ENCODE results near the gene ZCCHC7.

Gene ZCCHC7

DNA sequence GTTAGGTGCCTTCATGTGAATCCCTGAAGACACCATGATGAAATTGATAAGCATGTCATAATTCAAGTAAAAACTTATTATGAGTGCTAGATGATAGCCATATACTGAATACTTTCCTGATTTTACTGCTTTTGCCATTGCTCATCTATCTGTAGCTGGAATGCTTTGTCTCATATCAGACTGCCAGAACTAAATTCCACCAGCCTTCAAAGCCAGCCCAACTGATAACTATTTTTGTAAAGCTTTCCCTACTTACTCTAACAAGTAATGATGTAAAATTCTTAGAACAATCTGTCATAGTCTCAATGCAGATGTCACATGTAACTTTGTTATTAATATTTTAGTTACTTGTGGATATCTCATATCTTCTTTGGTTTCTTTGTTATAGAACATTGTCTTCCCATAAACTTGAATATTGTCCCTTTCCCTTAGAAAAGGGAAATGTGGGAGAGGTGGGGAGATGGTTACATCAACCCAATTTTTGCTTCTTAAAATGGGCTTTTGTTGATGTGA, 128.3 kb downstream of the ZCCHC7 start:
- Histone ChIP-seq H3K79me2 (ENCODE audit: insufficient read depth, low read depth) (no peaks in the 10 kb centered on the region), H2AFZ (ENCODE audit: low read depth) (no peak overlapping the region), H3K4me2 (no peak overlapping the region), H3K4me3 (IDR thresholded peaks at IDR 0.05; ENCODE audit: insufficient read depth, low read depth, low read length) (no peak overlapping the region), H4K20me1 (ENCODE audit: insufficient read depth) (no peaks in the 10 kb centered on the region), H3K9ac (no peak overlapping the region), H3K4me1 (ENCODE audit: low read depth, poor library complexity, severe bottlenecking) (no peaks in the 10 kb centered on the region), H3K36me3 (ENCODE audit: insufficient read depth) (no peaks in the 10 kb centered on the region), H3K27ac (no peak overlapping the region), H3K27me3 (ENCODE audit: insufficient read depth, low read depth) (no peaks in the 10 kb centered on the region)
- TF ChIP-seq, protein P1, sequence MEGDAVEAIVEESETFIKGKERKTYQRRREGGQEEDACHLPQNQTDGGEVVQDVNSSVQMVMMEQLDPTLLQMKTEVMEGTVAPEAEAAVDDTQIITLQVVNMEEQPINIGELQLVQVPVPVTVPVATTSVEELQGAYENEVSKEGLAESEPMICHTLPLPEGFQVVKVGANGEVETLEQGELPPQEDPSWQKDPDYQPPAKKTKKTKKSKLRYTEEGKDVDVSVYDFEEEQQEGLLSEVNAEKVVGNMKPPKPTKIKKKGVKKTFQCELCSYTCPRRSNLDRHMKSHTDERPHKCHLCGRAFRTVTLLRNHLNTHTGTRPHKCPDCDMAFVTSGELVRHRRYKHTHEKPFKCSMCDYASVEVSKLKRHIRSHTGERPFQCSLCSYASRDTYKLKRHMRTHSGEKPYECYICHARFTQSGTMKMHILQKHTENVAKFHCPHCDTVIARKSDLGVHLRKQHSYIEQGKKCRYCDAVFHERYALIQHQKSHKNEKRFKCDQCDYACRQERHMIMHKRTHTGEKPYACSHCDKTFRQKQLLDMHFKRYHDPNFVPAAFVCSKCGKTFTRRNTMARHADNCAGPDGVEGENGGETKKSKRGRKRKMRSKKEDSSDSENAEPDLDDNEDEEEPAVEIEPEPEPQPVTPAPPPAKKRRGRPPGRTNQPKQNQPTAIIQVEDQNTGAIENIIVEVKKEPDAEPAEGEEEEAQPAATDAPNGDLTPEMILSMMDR (conservative IDR thresholded peaks at IDR 0.05; ENCODE audit: low read depth, low read length): no peak

DNA sequence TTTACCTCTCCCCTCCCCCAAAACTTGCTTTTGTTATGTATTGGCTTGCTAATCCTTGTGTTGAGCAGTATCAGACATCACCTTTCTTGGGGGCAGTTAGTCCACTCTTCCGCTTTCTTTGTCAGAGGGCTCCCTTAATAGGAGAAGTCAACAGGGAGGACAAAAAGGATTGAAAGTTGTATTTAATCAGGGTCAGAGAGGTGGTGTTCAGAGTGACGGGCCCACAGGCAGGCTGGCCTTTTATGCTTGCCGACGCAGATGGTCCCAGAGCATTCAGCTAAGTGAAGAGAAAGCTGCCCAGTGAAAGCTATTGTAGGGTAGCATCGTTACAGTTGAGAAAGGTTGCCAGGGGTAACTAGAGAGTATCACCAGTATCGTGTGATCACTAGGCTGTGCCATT, 131.1 kb downstream of the ZCCHC7 start:
- H3K27me3 ChIP-seq (ENCODE audit: insufficient read depth, low read depth): no peaks in the 10 kb centered on the region
- no peak overlapping the region for H3K9ac ChIP-seq
- TF ChIP-seq, protein P1 (conservative IDR thresholded peaks at IDR 0.05; ENCODE audit: low read depth, low read length): no peak
- H3K4me3 ChIP-seq (IDR thresholded peaks at IDR 0.05; ENCODE audit: insufficient read depth, low read depth, low read length): no peak overlapping the region
- no peaks in the 10 kb centered on the region for H3K4me1 ChIP-seq (ENCODE audit: low read depth, poor library complexity, severe bottlenecking)
- no peaks in the 10 kb centered on the region for H4K20me1 ChIP-seq (ENCODE audit: insufficient read depth)
- H3K36me3 ChIP-seq (ENCODE audit: insufficient read depth): no peaks in the 10 kb centered on the region
- H3K27ac ChIP-seq: no peak overlapping the region
- H2AFZ ChIP-seq (ENCODE audit: low read depth): no peak overlapping the region
- no peak overlapping the region for H3K4me2 ChIP-seq
- no peaks in the 10 kb centered on the region for H3K79me2 ChIP-seq (ENCODE audit: insufficient read depth, low read depth)

DNA sequence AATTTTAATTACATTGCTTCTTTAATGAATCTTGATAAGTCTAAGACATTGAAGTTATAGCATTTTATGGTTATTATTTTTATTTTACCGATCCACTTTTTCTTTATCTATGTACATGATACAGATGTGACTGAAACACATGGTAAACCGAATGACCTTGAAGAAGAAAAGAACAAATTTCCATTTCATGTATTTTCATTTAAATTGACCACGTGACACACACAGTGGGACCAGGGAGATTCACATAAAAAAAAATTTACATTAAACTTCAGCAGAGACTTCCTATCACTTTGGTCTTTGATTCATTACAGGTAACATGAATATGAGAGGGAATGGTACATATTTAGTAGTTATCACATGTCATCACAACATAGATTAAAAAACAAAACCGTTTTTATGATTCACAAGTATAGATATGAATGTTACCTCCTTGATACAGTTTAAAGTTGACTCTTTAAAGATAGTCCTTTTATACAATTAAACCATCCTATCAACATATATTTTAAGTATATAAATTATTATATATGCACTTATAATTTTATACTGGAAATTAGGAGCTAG, 133.1 kb downstream of the ZCCHC7 start:
- TF ChIP-seq, protein P1 (conservative IDR thresholded peaks at IDR 0.05; ENCODE audit: low read depth, low read length): no peak
- no peaks in the 10 kb centered on the region for H4K20me1 ChIP-seq (ENCODE audit: insufficient read depth)
- no peaks in the 10 kb centered on the region for H3K36me3 ChIP-seq (ENCODE audit: insufficient read depth)
- no peak overlapping the region for H3K9ac ChIP-seq
- no peak overlapping the region for H3K4me2 ChIP-seq
- no peaks in the 10 kb centered on the region for H3K27me3 ChIP-seq (ENCODE audit: insufficient read depth, low read depth)
- H3K27ac ChIP-seq: no peak overlapping the region
- H2AFZ ChIP-seq (ENCODE audit: low read depth): no peak overlapping the region
- no peaks in the 10 kb centered on the region for H3K79me2 ChIP-seq (ENCODE audit: insufficient read depth, low read depth)
- H3K4me1 ChIP-seq (ENCODE audit: low read depth, poor library complexity, severe bottlenecking): no peaks in the 10 kb centered on the region
- H3K4me3 ChIP-seq (IDR thresholded peaks at IDR 0.05; ENCODE audit: insufficient read depth, low read depth, low read length): no peak overlapping the region

DNA sequence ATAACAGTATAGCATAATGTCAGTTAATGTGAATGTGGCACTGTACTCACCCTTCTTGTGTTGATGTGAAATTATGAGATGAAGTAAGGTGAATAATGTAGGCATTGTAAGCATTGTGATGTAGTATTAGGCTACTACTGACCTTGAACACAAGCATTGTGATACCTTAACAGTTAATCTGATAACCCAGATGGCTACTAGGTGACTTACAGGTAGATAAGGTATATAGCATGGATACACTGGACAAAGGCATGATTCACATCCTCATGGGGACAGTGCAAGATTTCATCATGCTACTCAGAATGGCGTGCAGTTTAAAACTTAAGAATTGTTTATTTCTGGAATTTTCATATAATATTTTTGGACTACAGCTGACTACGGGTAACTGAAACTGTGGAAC, 134.8 kb downstream of the ZCCHC7 start:
- no peaks in the 10 kb centered on the region for H3K27me3 ChIP-seq (ENCODE audit: insufficient read depth, low read depth)
- H3K9ac ChIP-seq: no peak overlapping the region
- no peaks in the 10 kb centered on the region for H3K79me2 ChIP-seq (ENCODE audit: insufficient read depth, low read depth)
- TF ChIP-seq, protein P1 (conservative IDR thresholded peaks at IDR 0.05; ENCODE audit: low read depth, low read length): no peak
- no peaks in the 10 kb centered on the region for H4K20me1 ChIP-seq (ENCODE audit: insufficient read depth)
- no peak overlapping the region for H3K4me2 ChIP-seq
- no peaks in the 10 kb centered on the region for H3K36me3 ChIP-seq (ENCODE audit: insufficient read depth)
- no peaks in the 10 kb centered on the region for H3K4me1 ChIP-seq (ENCODE audit: low read depth, poor library complexity, severe bottlenecking)
- no peak overlapping the region for H3K4me3 ChIP-seq (IDR thresholded peaks at IDR 0.05; ENCODE audit: insufficient read depth, low read depth, low read length)
- no peak overlapping the region for H2AFZ ChIP-seq (ENCODE audit: low read depth)
- H3K27ac ChIP-seq: no peak overlapping the region
